ENCODE results near the gene SKI.

SKI gene

DNA sequence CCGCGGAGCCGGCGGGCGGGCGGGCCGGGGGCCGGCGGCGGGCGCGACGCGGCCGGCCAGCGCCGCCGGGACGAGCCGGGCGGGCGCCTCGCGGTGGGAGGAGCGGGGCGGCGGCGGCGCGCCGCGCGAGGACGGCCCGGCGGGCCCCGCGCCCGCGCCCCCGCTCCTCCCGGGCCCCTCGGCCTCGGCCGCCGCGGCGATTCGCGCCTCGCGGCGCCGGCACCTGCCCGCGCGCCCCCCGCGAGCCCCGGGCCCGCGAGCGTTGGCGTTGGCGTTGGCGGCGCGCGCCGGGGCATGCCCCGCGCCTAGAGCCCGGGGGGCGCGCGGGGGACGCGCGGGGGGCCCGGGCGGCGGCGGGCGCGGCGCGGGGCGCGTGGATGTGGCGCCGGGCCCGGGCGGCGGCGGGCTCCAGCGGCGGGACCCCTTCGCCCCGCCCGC, at the start of gene SKI:
SKI (plus strand) TSS at position 163 of the 438 bp plus-strand sequence. CDS start 448 bp downstream, outside the sequence.
- H3K4me1 Mint-ChIP-seq (ENCODE audit: low read depth): peaks cover 31% of the 10 kb centered on the region
- H3K4me3 Mint-ChIP-seq: peak within 1 kb of the TSS; percentile 98
- H3K27ac Mint-ChIP-seq: peak within 1 kb of the TSS; percentile 87
- H3K9me3 Mint-ChIP-seq: no peaks in the 10 kb centered on the region
- H3K36me3 Mint-ChIP-seq (ENCODE audit: low read depth): peaks cover 12% of the 10 kb centered on the region
- H3K27me3 Mint-ChIP-seq (ENCODE audit: low read depth): peaks cover 4% of the 10 kb centered on the region

DNA sequence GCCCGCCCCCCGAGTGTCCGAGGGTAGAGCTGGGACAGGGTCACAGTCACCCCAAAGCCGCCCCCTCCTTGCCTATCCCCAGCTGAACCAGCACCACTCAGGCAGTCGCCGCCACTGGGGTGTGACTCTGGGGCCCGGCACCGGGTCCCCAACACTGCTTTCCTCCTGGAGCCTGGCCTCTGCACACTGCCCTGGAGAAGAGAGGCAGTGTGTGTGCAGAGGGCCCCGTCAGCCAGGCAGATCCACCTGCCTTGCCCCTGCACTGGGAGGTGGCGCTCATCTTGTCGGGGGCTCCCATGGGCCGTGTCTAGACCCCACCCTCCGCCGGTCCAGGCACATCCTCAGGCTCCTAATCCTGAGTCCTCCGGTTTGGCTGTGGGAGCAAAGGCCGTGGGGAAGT, 49.2 kb upstream of the SKI start:
- H3K4me1 Mint-ChIP-seq (ENCODE audit: low read depth): no peaks in the 10 kb centered on the region
- no peaks in the 10 kb centered on the region for H3K27me3 Mint-ChIP-seq (ENCODE audit: low read depth)
- H3K9me3 Mint-ChIP-seq: no peaks in the 10 kb centered on the region
- H3K36me3 Mint-ChIP-seq (ENCODE audit: low read depth): no peaks in the 10 kb centered on the region
- no peak overlapping the region for H3K27ac Mint-ChIP-seq
- H3K4me3 Mint-ChIP-seq: no peak overlapping the region

DNA sequence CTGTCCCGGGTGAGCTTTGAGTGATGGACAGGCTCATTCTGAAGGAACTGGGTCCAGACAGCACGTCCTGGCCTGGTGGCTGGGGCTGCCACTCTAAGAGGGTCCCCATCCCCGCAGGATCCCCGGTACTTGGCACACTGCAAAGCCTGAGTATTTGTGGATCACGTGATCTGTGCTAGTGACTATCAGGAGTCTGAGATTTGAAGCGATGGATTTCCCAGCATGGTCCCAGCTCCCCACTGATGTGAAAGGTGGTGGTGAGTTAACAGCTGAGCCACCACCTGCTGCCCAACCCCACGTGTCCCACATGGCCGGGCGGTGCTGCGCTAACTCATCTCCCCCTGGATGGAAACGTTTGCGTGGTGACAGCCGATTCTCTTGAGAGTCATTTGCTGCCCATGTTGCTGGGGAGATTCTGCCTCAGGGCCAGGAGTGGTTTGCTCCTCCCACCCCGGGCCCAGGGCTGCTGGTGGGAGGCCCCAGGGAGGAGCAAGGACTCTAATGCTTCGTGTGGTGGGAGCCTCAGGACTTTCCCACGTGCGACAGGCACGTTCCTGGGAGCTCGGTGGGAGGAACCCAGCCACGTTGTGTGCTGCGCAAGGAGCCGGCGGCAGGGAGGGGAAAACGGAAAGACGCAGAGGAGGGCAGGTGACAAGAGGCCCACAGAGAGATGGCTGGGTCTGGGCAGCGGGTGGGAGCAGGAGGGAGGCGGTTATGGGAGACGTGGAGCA, 48.7 kb upstream of the SKI start:
- no peaks in the 10 kb centered on the region for H3K4me1 Mint-ChIP-seq (ENCODE audit: low read depth)
- H3K36me3 Mint-ChIP-seq (ENCODE audit: low read depth): no peaks in the 10 kb centered on the region
- no peak overlapping the region for H3K27ac Mint-ChIP-seq
- H3K4me3 Mint-ChIP-seq: no peak overlapping the region
- no peaks in the 10 kb centered on the region for H3K27me3 Mint-ChIP-seq (ENCODE audit: low read depth)
- no peaks in the 10 kb centered on the region for H3K9me3 Mint-ChIP-seq

DNA sequence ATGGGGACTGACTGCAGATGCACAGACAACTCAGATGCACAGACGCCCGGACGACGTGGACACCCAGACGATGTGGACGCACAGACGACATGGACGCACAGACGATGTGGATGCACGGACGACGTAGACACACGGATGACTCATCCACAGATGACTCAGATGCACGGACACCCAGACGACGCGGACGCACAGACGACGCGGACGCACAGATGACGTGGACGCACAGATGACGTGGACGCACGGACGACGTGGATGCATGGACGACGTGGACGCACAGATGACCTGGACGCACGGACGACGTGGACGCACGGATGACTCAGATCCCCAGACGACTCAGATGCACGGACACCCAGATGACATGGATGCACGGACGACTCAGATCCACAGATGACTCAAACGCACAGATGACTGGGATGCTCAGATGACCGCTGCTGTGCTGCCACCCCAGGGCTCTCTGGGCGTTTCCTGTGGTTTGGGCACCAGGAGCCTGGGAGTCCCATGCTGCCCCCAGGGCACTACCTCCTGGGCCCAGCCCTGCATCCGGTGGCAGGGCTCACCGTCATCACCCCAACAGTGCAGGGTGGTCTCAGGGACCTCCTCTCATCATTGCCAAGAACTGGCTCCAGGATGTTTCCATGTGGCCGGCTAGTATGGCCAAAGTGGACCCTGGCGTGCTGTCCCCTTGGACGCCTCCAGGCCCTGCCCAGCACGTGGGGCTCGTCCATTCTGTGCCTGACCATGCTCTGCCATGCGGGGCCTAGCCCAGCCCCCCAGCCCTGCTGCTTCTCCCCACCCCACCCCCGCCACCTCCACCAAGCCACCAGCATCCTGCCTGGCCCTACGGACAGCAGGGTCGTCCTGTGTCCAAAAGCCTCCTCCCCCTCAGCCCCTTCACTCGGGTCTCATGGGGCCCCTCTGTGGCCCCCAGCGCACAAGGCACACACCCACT, 47.5 kb upstream of the SKI start:
- Mint-ChIP-seq H3K27me3 (ENCODE audit: low read depth) (no peaks in the 10 kb centered on the region), H3K27ac (no peak overlapping the region), H3K9me3 (no peaks in the 10 kb centered on the region), H3K4me1 (ENCODE audit: low read depth) (no peaks in the 10 kb centered on the region), H3K36me3 (ENCODE audit: low read depth) (no peaks in the 10 kb centered on the region), H3K4me3 (no peak overlapping the region)

DNA sequence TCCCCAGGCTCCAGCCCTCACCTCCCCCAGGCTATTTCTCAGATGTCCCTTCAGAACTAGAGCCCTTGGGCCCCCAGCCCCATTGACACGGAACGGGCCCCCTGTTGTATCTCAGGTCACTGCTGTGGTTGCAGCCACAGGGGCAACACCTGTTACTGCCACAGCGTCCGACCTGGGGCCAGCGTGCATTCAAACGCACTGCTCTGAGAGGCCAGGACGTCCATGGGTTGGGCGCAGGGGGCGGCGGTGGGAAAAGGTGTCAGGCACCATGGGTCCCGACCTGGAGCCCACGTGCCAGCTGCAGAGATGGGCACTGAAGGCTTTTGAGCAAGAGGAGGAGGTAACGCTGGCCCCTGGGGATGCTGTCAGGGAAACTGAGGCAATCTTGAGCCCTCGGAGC, 46.8 kb upstream of the SKI start:
- Mint-ChIP-seq H3K4me1 (ENCODE audit: low read depth) (no peaks in the 10 kb centered on the region), H3K9me3 (no peaks in the 10 kb centered on the region), H3K4me3 (no peak overlapping the region), H3K27ac (no peak overlapping the region), H3K36me3 (ENCODE audit: low read depth) (no peaks in the 10 kb centered on the region), H3K27me3 (ENCODE audit: low read depth) (no peaks in the 10 kb centered on the region)

DNA sequence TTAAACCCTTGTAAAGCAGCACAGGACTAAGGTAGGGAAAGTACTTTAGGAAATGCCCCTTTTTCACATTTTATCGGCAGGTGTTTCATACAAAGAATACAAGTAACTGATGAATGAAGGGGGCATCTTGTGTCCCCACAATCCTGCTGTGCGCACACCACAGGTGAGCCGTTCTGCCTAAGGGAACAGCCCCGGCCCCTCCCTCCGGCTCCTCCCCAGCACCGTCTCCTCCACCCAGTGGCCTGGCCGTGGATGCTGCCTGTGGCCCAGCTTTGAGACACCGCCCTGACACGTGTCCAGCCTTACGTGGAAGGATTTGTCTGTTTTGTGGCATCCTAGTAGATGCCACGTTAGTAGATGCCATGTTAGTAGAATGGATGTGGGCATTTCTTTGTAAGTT, 46.4 kb upstream of the SKI start:
- no peaks in the 10 kb centered on the region for H3K4me1 Mint-ChIP-seq (ENCODE audit: low read depth)
- H3K36me3 Mint-ChIP-seq (ENCODE audit: low read depth): no peaks in the 10 kb centered on the region
- H3K27ac Mint-ChIP-seq: no peak overlapping the region
- H3K27me3 Mint-ChIP-seq (ENCODE audit: low read depth): no peaks in the 10 kb centered on the region
- H3K4me3 Mint-ChIP-seq: no peak overlapping the region
- H3K9me3 Mint-ChIP-seq: no peaks in the 10 kb centered on the region

DNA sequence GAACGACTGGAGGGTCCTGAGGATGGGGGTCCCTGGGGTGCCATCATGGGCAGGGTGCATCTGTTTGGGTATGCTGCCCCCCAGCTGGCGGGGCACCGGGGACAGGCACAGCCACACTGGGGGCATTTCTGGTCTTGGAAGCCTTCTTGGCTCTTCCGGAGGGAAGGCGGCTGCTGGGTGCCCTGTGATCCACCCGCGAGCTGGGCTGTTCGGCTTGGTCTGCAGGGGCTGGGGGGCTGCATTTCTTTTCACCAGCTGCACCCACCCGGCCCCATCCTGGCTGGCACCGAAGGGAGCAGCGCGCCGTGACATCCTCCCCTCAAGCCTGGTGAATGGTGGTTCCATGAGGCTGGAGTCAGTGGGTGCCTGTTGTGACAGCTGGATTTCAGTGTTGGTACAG, 45.7 kb upstream of the SKI start:
- no peaks in the 10 kb centered on the region for H3K36me3 Mint-ChIP-seq (ENCODE audit: low read depth)
- H3K27ac Mint-ChIP-seq: no peak overlapping the region
- H3K4me1 Mint-ChIP-seq (ENCODE audit: low read depth): no peaks in the 10 kb centered on the region
- no peak overlapping the region for H3K4me3 Mint-ChIP-seq
- no peaks in the 10 kb centered on the region for H3K27me3 Mint-ChIP-seq (ENCODE audit: low read depth)
- no peaks in the 10 kb centered on the region for H3K9me3 Mint-ChIP-seq

DNA sequence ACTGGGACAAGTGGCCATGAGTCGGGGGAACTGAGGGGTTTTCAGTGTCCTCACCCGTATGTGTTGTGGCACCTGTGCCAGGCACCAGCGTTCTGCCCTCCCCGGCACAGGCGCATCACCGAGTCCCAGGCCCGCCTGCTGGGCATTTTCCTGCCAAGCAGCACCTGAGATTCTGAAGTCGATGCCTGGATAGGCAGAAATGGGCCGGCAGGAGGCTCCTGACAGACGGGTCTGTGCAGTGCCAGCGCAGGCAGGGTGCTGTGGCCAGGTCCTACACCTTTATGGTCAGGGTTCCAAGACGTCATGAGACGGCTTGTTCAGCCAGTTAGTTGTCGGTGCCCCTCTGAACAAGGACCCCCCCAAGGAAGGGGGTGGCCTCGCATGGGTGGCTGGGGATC, 44.2 kb upstream of the SKI start:
- Mint-ChIP-seq H3K4me3 (no peak overlapping the region), H3K9me3 (no peaks in the 10 kb centered on the region), H3K4me1 (ENCODE audit: low read depth) (no peaks in the 10 kb centered on the region), H3K27me3 (ENCODE audit: low read depth) (no peaks in the 10 kb centered on the region), H3K36me3 (ENCODE audit: low read depth) (no peaks in the 10 kb centered on the region), H3K27ac (no peak overlapping the region)

DNA sequence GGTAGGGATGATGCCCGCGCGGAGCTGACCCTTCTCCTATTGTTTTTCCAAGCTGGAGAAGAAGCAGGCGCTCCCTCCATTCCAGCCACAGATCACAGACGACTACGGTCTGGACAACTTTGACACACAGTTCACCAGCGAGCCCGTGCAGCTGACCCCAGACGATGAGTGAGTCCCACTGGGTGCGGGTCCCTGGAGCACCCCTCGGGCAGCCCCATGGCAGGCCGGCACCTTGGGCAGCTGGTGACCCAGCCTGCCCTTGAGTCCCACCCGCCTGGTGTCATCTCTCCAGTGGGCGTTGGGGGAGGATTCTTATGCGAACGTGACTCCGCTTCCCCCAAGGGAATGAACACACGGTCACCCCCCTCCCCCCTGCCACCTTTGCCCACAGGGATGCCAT, 43.6 kb upstream of the SKI start:
- H3K4me1 Mint-ChIP-seq (ENCODE audit: low read depth): no peaks in the 10 kb centered on the region
- H3K27me3 Mint-ChIP-seq (ENCODE audit: low read depth): no peaks in the 10 kb centered on the region
- H3K36me3 Mint-ChIP-seq (ENCODE audit: low read depth): no peaks in the 10 kb centered on the region
- H3K9me3 Mint-ChIP-seq: no peaks in the 10 kb centered on the region
- H3K4me3 Mint-ChIP-seq: no peak overlapping the region
- H3K27ac Mint-ChIP-seq: no peak overlapping the region

DNA sequence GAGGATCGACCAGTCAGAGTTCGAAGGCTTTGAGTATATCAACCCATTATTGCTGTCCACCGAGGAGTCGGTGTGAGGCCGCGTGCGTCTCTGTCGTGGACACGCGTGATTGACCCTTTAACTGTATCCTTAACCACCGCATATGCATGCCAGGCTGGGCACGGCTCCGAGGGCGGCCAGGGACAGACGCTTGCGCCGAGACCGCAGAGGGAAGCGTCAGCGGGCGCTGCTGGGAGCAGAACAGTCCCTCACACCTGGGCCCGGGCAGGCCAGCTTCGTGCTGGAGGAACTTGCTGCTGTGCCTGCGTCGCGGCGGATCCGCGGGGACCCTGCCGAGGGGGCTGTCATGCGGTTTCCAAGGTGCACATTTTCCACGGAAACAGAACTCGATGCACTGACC, 43.2 kb upstream of the SKI start:
- H3K27me3 Mint-ChIP-seq (ENCODE audit: low read depth): no peaks in the 10 kb centered on the region
- no peak overlapping the region for H3K27ac Mint-ChIP-seq
- no peaks in the 10 kb centered on the region for H3K4me1 Mint-ChIP-seq (ENCODE audit: low read depth)

DNA sequence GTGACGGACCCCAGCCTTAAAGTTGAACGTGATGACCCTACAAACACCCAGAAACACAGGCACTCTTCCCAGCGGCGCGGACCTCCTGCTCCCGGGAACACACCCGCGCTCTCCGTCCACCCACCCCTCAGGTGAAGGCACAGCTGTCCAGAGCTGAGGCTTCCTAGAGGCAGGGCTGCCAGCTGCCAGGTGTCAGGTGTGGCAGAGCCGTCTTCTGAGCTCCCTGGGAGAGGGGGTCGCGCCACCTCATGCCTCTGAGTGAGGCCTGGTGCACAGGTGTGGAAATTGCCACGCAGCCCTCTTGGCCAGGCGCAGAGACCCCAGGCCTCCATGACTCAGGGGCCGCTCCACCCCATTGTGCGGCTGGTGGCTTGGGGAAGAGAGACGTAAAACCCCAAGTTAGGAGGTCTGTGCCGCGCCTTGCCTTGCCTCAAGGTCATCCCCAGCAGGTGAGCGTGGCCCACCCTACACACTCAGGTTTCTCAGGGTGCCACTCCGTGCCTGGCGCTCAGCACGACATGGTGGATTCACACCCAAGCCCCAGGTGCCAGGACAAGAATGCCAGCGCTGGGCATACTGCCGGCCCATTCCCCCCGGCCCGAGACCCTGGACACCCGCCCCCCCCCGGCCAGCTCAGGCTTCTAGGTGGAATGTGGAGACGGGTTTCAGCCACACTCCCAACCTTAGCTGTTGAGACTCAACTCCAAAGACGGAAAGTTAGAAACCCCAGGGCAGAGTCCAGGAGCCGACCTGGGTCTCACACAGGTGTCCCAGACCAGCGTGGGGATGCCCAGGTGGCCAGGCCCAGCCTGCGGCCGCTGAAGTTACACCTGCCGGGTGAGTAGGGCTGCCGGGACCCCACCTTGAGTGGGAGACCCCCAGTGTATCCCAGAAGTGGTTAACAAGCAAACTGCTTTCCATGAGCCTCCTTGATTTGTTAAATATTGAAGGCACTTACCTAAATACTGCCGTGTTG, 42.0 kb upstream of the SKI start:
- Mint-ChIP-seq H3K36me3 (ENCODE audit: low read depth) (no peaks in the 10 kb centered on the region), H3K27me3 (ENCODE audit: low read depth) (no peaks in the 10 kb centered on the region), H3K4me1 (ENCODE audit: low read depth) (no peaks in the 10 kb centered on the region), H3K9me3 (no peaks in the 10 kb centered on the region), H3K4me3 (no peak overlapping the region), H3K27ac (no peak overlapping the region)

More for the DNA sequence above, 43.2 kb upstream of the SKI start:
- no peak overlapping the region for H3K4me3 Mint-ChIP-seq
- no peaks in the 10 kb centered on the region for H3K36me3 Mint-ChIP-seq (ENCODE audit: low read depth)
- H3K9me3 Mint-ChIP-seq: no peaks in the 10 kb centered on the region

DNA sequence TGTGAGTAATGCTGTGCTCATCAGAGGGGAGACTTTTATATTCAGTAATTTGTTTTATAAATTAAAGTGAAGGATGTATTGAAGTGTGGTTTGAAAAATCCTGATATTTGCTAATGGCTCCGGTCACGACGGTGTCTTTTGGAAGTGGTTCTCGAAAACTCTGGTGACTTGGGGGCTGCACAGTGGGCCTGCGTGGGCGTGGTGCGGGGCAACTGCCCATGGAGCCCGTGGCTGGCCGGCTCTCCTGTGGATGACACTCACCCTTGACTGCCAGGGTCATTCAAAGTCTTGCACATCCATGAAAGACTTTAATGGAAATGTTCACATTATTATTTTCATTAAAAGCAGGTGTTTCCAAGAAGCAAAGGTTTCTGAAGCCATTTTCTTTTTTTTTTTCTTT, 41.2 kb upstream of the SKI start:
- Mint-ChIP-seq H3K27ac (no peak overlapping the region), H3K9me3 (no peaks in the 10 kb centered on the region), H3K4me3 (no peak overlapping the region), H3K36me3 (ENCODE audit: low read depth) (no peaks in the 10 kb centered on the region), H3K4me1 (ENCODE audit: low read depth) (no peaks in the 10 kb centered on the region), H3K27me3 (ENCODE audit: low read depth) (no peaks in the 10 kb centered on the region)

DNA sequence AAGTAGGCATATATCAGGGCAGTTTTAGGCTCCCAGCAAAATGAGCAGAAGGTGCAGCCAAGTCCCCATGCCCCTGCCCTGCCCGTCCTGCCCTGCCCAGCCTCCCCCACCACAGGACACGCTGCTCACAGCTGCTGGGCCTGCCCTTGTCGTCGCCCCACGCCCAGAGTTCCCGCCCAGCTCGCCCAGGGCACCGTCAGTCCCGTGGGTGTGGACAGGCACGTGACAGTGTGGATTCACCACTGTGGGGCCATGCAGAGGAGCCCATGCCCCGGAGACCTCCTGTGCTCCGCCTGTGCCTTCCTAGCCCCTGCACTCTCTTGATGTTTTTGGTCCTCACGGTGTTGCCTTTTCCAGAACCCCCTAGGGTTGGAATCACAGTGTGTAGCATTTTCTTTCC, 40.5 kb upstream of the SKI start:
- Mint-ChIP-seq H3K4me3 (no peak overlapping the region), H3K9me3 (no peaks in the 10 kb centered on the region), H3K4me1 (ENCODE audit: low read depth) (no peaks in the 10 kb centered on the region), H3K36me3 (ENCODE audit: low read depth) (no peaks in the 10 kb centered on the region), H3K27me3 (ENCODE audit: low read depth) (no peaks in the 10 kb centered on the region), H3K27ac (no peak overlapping the region)

DNA sequence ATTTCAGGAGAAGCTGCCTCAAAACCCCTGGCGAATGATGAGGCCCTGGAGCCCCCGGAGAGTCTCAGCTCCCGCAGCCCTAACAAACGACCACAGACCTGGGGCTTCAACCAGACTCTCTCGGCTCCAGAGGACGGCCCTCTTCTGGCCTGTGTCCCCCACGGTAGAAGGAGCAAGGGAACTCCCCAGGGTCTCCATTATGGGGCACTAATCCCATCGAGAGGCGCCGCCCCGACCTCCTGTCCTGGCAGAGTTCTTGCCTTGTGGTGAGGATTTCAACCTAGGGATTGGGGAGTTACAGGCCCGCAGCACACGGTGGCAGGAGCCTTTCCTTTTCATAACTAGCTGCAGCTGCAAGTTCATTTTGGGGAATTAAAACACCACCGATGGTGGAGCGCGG, 39.8 kb upstream of the SKI start:
- H3K4me3 Mint-ChIP-seq: no peak overlapping the region
- no peak overlapping the region for H3K27ac Mint-ChIP-seq
- no peaks in the 10 kb centered on the region for H3K4me1 Mint-ChIP-seq (ENCODE audit: low read depth)

More for the DNA sequence above, 39.8 kb upstream of the SKI start:
- Mint-ChIP-seq H3K36me3 (ENCODE audit: low read depth) (no peaks in the 10 kb centered on the region), H3K9me3 (no peaks in the 10 kb centered on the region), H3K27me3 (ENCODE audit: low read depth) (no peaks in the 10 kb centered on the region)

Data from T-helper 1 cell treated with Interleukin-12 subunit alpha and Interleukin-12 subunit beta and Interleukin-4 antibody, amounts not matched to agents 30 μg/mL and 1 μg/mL, for 36 hours (primary cell).